CD4-positive, alpha-beta T cell treated with Interleukin-15 for 1 hour (primary cell): ENCODE results near the gene SRGAP2C.
"Not testable (repeated sequence)": the region's sequence is repeated elsewhere in the genome, so short reads cannot be mapped to it uniquely, and the experiment has no call there.

Experiments
- DNase-seq: peaks from one replicate; pipeline ENCODE4 v3.0.0-alpha.2; 2020

Gene SRGAP2C

DNA sequence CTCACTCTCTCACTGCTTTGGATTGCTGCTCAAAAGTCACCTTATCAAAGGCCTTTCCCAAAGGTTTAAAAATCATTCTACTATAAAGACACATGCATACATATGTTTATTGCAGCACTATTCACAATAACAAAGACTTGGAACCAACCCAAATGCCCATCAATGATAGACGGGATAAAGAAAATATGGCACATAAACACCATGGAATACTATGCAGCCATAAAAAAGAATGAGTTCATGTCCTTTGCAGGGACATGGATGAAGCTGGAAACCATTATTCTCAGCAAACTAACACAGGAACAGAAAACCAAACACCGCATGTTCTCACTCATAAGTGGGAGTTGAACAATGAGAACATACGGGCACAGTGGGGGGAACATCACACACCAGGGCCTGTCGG is 45.9 kb downstream of the SRGAP2C start:
- DNase-seq, result not testable (repeated sequence)

DNA sequence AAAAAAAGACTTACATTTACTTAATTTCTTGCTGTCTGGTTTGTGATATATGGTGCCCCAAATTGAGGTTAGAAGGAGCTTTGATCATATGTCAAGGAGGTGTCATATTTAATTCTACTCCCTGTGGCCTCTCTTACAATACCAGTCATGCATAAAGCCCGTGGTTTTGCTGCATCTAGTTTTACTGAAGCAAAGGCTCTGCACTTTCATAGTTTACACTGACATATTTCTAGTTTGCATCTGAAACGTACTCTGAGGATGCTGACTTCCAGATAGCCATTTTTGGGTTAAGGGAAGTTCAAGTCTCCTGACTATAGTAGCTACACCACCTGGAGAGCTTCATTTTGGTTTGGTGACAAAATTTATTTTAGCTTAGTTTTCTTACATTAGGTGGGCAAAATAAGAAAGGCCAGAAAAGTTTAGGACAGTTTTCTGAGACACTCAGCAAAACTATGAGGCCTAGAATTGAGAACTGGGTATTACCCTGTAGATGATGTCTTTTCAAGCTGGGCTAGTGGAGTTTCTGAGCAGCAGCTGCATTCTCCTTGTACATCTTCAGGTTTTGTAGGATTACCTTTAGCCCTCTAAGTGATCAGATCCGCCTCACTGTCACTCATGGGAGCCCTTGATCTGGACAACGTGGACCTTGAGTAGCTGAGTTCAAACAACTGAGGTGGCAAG is 47.8 kb downstream of the SRGAP2C start:
- not testable (repeated sequence) for DNase-seq

DNA sequence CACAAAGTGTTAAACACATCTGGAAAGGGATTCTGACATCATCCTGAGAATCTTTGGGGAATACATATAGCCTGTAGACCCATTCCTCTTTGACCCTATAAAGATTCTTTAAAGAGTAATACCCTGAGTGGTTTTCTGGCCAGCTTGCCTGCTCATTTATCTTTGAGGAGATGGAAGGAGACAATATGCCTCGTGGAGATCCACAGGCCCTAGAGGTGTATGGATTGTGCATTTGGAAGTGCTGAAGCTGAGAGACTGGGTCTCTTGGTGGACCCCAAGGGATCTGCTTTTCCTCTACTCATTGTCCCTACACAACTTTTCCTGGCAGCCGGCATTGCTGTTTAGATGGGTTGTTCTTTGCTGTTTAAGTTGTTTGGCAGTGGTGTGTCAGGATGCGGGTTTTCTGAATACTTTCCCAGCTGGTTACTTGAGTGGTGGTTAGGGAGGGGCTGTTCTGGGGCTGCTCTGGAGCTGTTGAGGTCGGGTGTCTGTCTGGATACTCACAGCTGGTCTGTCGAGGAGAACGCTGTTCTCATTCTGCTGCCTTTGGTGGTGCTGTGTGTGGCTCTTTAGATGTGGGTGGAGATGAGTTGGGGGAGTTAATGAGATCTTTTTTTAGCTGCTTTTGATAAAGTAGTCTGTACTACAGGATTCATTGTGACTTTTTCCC is 49.5 kb downstream of the SRGAP2C start:
- DNase-seq, result not testable (repeated sequence)

DNA sequence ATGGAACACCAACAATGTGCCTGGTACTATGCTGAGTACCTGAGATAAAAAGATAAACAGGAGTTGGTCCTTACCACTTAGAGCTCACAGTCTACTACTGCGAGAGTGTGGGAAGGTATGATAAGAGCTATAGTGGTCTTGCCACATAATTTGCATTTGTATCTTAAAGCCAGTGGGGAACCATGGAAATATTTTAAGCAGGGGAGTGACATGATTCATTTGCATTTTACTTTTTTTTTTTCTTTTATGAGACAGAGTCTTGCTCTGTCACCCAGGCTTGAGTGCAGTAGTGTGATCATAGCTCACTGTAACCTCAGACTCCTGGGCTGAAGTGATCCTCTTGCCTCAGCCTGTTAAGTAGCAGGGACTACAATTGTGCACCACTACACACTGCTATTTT is 53.6 kb downstream of the SRGAP2C start:
- peak; percentile 18 for DNase-seq

DNA sequence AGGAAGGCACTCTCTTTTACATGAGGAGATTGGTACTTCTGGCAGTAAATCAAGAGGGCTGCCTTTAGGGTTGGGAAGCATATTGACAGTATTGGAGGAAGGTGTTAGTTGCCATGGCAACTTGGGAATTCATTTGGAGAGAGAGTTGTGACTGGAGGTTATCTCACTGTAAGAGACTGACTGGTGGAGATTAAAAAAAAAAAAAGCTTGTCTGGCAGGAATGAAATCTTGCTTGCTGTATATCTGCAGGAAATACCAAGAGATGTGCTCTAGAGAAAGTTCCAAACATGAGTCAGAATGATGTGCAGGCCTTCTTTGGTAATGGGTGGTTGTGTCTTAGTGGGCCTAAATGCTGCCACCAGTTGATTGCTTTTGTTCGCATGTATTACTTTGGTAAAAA is 59.1 kb downstream of the SRGAP2C start:
- not testable (repeated sequence) for DNase-seq

DNA sequence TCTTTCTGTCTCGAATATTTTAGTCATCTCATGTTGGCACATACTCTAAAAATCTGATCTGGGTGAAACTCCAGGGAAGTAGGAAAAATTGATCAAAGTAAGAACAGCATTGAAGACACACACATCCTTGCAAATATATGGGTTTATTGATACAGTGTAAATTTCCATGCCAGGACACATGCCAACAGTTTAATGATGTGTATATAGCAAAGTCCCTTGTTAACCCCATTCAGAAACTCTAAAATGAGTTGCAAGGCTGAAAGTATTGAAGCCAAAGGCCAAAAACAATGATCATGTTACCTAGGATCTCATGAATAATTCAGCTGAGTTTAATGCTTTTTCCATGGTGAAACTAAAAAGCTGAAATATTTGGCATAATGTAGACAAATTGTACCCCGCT is 61.6 kb downstream of the SRGAP2C start:
- DNase-seq, result not testable (repeated sequence)

DNA sequence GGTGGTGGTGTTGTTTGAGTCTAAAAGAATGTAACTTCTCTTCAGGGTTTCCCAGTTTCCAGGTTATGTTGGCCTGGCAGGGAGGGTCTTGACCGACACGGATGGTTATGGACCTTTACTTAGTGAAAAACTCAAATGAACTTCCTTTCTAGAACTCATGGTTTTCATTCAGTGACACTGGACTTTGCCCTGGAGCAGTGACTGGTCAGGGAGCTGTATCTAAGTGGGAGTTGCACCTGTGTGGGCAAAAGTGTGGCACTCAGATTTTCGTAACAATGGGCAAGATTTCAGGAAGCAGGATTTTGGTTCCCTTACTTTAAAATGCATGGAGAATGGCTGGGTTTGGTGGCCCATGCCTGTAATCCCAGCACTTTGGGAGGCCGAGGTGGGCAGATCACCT is 67.9 kb downstream of the SRGAP2C start:
- not testable (repeated sequence) for DNase-seq

DNA sequence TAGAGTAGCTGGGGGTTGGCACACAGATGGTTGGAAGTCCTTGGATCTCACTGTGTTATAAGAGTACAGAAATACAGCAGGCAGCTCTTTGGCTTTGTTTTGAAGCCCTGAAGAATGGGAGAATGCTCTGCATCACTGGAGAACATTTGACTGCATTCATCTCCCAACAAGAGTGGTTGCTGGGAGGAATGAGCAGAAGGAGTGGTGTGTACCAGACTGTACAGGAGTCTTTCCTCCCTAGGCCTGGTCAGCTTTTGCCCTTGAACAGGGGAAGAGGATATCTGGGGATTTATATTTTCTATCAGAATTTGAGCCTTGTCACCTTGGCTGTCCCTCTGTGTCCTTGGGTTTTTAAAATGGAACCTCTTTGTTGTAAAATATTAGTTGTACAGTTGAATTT is 69.8 kb downstream of the SRGAP2C start:
- not testable (repeated sequence) for DNase-seq

DNA sequence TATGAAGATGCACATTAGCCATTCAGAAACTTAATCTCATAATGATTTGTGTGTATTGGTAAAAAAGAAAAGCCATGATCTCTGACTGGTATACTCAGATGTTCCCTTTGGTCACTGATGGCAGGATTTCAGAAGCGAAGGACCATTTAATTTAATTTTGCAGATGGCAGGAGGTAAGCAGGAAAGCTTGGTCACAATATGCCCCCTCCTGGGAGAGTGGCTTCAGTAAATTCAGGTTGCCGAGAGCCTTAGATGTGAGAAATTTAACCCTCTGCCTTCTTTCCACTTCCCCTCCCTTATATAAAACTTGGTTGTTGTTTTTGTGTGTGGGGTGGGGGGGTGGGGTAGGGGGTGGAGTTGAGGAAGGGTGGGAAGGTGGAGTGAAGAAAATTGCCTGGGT is 72.9 kb downstream of the SRGAP2C start:
- DNase-seq, result not testable (repeated sequence)

DNA sequence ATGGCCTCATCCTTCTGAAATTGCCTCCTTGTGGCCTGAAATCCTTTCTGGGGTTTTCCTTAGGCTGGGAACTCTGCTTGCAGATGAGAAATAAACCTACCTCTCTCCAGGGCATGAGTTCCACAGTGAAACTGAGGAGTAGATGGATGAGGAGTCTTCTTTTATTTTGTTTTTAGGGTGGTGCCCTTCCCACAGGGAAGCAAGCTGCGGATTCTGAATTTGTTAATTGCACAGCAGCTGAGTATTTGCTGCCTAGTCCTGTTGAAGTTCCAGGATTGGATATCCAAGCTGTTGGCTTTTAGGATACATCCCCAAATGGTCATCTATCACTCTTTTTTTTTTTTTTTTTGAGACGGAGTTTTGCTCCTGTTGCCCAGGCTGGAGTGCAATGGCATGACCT is 73.4 kb downstream of the SRGAP2C start:
- not testable (repeated sequence) for DNase-seq

DNA sequence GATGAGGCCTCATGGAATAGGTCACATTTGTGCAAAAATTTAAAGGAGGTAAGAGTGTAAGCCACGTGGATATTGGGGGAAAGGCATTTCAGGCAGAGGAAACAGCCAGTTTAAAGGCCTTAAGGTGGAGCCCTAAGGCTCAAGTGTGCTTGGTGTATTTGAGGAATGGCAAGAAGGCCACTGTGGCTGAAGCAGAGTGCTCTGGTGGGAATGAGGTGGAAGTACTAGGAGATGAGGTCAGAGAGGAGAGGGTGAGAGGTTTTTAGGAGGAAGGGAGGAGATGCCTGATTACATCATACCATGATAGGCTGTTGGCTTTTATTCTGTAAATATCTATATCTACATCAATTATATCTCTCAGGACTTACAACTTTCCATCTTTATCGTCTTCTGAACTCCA is 75.4 kb downstream of the SRGAP2C start:
- DNase-seq, result not testable (repeated sequence)

DNA sequence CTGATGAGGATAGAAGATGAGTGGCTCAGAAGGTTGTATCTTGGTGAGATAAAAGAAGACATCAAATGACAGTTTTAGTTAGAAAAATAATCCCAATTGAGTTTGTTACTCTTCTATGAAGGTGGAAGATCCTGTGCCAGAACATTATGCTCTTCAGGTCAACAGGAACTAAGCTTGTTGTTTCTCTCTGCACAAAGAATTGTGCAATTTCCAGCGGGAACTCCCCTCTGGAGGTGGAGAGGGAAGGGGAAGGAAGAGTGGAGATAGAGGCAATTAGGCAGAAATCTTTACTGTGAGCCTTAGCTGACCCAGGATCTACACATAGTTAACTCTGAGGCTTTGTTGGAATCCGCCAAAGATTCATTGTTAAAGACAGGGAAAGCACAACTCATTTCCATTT is 77.4 kb downstream of the SRGAP2C start:
- DNase-seq, result not testable (repeated sequence)

DNA sequence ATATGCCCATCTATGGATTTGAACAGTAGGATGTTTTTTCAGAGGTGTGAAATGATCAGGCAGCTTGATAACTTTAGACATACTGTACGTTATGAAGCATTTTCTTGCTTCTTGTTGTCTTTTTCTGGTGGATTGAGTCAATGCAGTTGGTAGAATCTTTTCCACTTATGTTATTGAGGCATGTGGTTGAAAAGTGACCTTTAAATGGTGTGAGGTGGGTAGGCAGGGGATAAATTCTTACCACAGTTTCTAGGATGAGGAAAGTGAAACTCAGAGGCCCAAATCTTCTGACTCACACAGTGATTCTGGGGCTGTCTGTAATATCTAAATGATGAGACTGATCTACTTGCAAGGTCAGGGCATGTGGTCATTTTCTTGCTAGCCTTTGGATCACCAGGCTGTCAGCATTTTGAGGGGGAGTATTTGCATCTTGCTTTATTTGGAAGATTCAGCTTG is 79.0 kb downstream of the SRGAP2C start:
- peak; percentile 9 for DNase-seq

DNA sequence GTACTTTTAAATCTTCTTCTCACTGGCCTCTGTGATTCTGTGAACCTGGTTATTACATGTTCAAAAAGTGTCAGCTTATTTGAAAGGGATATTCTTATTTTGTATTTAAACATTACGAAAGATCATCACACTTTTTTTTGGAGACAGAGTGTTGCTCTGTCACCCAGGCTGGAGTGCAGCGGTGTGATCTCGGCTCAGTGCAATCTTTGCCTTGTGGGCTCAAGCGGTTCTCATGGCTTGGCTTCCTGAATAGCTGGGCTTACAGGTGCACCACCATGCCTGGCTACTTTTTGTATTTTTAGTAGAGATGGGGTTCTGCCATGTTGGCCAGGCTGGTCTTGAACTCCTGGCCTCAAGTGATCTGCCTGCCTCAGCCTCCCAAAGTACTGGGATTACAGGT is 82.3 kb downstream of the SRGAP2C start:
- not testable (repeated sequence) for DNase-seq

DNA sequence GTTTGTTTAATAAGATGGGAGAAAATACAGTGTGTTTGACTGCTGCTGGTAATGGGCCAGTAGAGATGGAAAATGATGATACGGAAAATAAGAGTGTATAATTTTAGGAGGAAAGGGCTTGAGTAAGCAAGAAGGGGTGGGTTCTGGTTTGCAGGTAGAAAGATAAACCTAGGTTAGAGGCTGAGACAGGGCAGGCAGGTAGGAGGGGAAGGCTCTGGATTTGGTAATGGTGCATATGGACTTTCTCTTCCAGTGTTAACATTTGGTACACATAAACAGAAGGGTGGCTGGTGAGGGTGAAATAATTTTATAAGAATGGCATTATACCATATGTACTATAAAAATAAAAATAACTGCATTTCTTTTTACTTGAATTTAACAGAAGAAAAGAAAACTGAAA is 84.5 kb downstream of the SRGAP2C start:
- not testable (repeated sequence) for DNase-seq

DNA sequence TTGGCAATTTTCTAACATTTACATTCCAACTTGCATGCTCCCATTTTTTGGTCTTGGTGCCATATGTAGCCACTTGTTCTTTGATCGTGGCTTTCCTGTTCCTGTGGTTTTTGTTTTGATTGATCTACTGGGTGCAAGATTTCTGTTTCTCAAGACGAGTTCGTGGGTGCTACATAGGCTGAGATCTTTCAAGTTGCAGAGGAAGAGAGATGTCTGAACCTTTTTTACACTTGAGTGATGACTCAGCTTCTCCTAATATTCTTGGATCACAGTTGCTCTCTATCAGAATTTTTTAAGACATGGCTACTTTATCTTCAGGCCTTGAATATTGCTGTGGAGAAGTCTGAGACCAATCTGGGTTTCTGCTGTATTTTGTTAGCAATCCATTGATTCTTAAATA is 85.2 kb downstream of the SRGAP2C start:
- DNase-seq, result not testable (repeated sequence)

DNA sequence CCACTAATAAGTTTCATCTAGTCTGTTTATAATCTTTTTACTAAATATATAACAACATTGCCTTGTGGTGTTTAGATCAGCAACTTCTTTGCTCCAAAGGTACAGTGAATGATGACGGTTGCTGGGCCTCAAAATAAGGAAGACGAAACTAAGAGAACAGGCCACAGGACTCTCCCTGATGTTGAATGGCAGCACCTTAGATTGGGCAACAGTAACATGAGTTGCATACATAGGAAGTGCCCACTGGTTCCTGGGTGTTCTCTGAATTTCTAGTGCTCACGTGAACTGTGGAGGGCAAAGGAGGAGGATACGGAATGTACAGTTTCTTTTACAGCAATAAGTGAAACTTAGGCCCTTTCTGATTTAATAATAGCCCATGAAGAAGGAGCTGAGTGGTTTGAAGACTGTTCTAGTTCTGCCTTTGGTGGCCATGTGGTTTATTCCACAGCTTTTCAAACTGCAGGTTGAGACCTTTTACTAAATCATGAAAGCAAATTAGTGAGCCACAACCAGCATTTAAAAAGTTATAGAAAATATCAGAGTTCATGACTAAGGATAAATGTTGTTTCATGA is 86.5 kb downstream of the SRGAP2C start:
- not testable (repeated sequence) for DNase-seq

DNA sequence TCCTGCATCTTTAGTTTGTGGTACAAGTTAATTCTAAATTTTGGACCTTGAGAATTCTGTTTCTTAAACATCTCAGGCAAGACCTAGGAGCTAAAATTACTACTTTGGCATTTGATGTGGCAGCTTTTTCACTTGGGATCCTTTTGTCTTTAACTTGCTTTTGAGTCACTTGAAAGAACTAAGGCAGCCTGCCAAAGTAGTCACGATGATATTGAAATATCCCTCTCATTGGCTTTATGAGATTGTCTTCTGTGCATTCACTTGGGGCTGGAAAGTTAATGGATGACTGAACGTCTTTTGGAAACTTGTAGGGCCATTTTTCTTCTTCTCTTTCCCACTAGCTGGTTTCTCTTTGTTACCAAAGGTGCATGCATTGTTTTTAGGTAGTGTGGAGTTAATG is 90.7 kb downstream of the SRGAP2C start:
- DNase-seq, result not testable (repeated sequence)

DNA sequence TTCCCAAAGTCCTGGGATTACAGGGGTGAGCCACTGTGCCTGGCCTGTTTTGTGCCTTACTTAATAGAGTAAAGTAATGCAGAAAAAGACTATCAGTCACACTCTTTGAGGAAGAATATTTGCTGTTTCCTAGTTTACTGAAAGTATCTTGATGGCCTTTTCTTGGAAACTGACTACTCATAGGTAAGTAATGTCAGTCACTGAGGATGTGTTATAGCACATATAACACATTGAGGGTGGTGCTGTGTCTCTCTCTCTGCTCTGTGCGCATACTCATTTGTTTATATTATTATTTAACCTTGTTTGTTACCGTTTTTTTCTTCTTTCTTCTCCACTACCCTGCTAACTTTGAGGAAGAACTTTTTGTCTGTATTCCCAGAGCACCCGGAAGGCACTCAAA is 93.4 kb downstream of the SRGAP2C start:
- not testable (repeated sequence) for DNase-seq

DNA sequence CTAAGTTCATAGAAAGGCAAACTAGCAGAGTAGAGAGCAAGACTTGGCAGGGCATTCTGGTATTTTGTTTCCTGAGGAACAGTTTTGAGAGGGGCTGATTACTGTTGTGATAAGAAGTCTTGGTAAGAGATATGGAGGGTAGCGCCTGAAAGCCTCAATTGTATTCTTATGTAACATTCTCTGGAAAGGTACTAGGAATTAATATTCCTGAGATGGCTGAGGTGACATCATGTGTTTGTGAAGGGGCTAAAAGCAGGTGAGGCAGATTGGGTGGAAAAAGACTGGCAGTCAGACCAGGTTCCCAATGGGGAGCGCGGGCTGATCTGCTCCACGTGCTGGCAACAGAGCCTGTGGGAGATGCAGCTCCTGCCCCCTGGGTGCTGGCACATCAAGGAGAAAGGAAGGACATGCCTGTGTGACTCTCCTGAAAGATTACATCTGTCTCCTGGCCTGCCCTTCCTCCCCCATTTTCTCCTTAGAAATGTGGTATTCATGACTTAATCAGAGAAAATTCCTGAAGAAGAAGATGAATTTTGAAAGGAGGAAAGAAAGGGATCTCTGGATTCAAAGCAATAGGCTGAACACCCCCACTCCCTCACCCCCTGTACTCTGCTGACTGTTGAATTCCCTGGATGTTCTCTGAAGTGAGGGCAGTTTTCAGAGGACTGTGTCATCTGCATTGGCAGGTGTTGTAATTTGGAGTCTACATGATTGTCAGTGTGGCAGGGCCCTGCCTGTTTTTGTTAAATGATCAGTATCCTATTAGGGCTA is 94.2 kb downstream of the SRGAP2C start:
- not testable (repeated sequence) for DNase-seq

DNA sequence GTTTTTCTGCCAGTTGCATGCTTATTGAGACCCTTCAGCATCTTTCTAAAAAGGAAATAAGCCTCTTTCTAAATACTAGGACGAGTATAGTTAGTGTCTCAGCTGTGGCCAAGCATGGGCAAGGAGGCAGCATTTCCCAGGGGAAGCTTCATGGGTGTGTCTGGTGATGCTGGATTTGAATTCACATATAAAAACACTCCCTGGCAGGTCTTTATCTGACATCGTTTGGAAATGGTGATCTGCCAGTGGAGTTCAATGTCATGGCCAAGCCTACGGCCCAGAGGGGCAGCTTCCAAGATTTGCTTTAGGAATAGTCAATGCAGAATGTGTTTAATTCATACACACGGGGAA is 94.7 kb downstream of the SRGAP2C start:
- not testable (repeated sequence) for DNase-seq

DNA sequence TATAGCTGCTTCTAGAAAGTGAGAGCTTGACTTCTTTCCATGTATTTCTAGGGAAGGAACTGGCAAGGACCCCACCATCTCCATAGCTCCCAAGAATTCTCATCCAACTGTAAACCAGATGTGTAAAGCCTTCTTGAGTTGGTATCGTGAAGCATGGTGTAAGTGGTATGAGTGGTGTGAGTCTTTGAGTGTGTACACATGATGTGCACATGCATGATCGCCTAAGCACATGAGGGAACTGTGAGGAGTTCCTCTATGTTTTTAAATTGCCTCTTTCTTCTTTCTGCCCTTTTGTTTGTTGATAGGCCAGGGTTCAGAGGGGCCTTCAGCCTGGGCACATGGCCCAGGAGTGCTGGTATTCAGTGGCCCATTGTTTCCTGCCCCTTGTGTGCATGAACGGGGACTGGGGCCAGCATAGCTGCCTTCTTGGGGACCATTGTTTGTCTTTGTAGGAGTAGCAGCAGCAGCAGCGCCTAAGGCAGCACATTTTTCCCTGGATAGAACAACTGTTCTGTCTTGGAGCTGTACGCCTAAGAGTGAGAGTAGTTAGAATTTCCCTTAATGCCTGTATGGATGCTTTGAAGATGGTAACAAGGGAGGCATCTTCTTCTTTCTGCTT is 96.0 kb downstream of the SRGAP2C start:
- DNase-seq, result not testable (repeated sequence)

DNA sequence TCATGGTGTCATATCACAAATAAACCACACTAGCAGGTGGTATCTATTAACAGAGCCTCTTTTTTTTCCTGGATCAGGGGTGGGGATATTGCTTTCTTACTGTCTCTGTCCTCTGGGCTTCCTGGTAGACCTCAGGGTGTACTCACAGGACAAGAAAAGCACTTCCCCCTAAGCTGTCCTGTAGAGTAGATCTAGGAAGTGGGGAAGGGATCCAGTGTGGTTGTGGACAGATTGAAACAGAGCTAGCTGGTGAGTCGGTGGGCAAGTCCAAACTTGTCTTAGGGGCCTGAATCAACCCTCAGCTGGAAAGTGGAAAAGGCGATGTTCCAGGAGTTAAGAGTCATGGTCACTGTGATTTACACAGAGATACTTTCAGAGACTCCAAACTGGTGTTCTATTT is 96.7 kb downstream of the SRGAP2C start:
- DNase-seq, result not testable (repeated sequence)
